ENCODE results near the gene SMYD3. TPM values are rescaled to one million over a fixed set of nuclear protein-coding genes. Genes with fewer than 3 reads are reported as not detected.

Gene SMYD3
- total and polyA plus RNA-seq, 2 of the 4 experiments (the other 2 are of a cell fraction), result 26.5 to 37.6 TPM

DNA sequence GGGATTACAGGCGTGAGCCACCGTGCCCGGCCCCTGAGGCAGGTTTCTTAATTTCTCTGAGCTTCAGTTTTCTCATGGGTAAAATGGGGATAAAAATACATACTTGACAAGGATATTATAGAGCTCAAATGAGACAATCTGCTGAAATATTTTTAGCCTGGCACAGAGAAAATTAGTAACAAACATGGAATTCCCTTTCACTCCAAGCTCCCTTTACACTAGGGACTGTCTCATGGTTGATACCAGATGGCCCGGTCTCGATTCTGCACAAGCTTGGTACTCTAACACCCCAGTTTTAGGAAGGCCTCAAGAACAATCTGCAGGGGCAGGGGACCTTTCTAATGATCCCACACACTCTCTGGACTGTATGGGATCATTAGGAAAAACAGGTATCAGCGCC is 671.7 kb downstream of the SMYD3 start:
- BruUV-seq (replicated peaks), result no TSS peak
- H3K4me3 ChIP-seq (ENCODE audit: insufficient read depth, low read depth, low read length), result no peak overlapping the region
- no peak overlapping the region for H2BK15ac ChIP-seq (ENCODE audit: low read depth, low read length)
- H2BK20ac ChIP-seq (ENCODE audit: low read depth, low read length), result no peak overlapping the region
- no peak overlapping the region for H3K56ac ChIP-seq (ENCODE audit: extremely low read depth, insufficient read depth, low read length)
- H3K79me1 ChIP-seq (ENCODE audit: low read depth in 1 of 2, low read length in 2 of 2), result no peaks in the 10 kb centered on the region; a peak in 1 of 4 replicates
- H4K91ac ChIP-seq (ENCODE audit: insufficient read depth, low read depth, low read length), result no peak overlapping the region
- H3K23ac ChIP-seq (ENCODE audit: low read depth, low read length), result no peak overlapping the region
- H4K20me1 ChIP-seq (ENCODE audit: insufficient read depth, low read length), result no peaks in the 10 kb centered on the region
- dilution Hi-C loops (cut with HindIII; ENCODE audit: low sequenced_read_pairs, unreplicated experiment), result no loop called here
- peak overlapping the region; percentile 0; the same call in 1 of the 2 replicates for H3K4ac ChIP-seq (ENCODE audit: low read depth, low read length)
- no peaks in the 10 kb centered on the region for H3K27me3 ChIP-seq (ENCODE audit: control insufficient read depth, insufficient read depth, low read length)
- no peak overlapping the region for H3K18ac ChIP-seq (ENCODE audit: low read depth, low read length)
- no peak overlapping the region for H3K4me2 ChIP-seq (ENCODE audit: low read depth, low read length)
- H4K5ac ChIP-seq (ENCODE audit: low read depth, low read length), result no peak overlapping the region
- no peak overlapping the region for H2AK5ac ChIP-seq (ENCODE audit: low read depth, low read length)
- ATAC-seq (ENCODE audit: low read depth), result no peak
- CTCF ChIA-PET, result interaction anchor here (0.6 kb wide), 1 partner anchor 389 kb away, joined by 3 read pairs; no protein-coding TSS in a partner anchor
- TF ChIP-seq BHLHE40 (IDR thresholded peaks at IDR 0.05; ENCODE audit: low read depth, low read length), result no peak
- no peak for TF ChIP-seq SMC3 (IDR thresholded peaks at IDR 0.05; ENCODE audit: low read depth, low read length)
- no peak for TF ChIP-seq RAD21 (IDR thresholded peaks at IDR 0.05; ENCODE audit: low read length)
- TF ChIP-seq MAFK (IDR thresholded peaks at IDR 0.05; ENCODE audit: low read depth, low read length), result no peak
- TF ChIP-seq MAZ (IDR thresholded peaks at IDR 0.05; ENCODE audit: borderline replicate concordance, low read depth, low read length), result no peak
- no peak for TF ChIP-seq POLR2A (IDR thresholded peaks at IDR 0.05; ENCODE audit: low read depth, low read length)
- in situ Hi-C loops (cut with MboI; ENCODE audit: low sequenced_read_pairs), result no loop called here
- DNase-seq, result no peak
- WGBS, 2 experiments (ENCODE audit: extremely low coverage in 2 of 2, insufficient read length in 1 of 2), result 100% methylated on average over 1 of the region's 6 CpGs; no CpG with 5 or more reads in 1 of the 2 experiments
- 0 out of 2 replicates have a peak, but pooled peaks cover 1% of the 10 kb centered on the region for H3K36me3 ChIP-seq (ENCODE audit: control insufficient read depth, insufficient read depth, low read length)
- peak overlapping the region; percentile 34 for H2AFZ ChIP-seq (replicated peaks; ENCODE audit: low read length, poor library complexity)
- H2AK9ac ChIP-seq (replicated peaks; ENCODE audit: low read depth, low read length, poor library complexity), result no peak overlapping the region
- no peak overlapping the region for H4K8ac ChIP-seq (ENCODE audit: low read depth in 2 of 2, low read length in 2 of 2)
- H2BK120ac ChIP-seq (ENCODE audit: low read depth, low read length), result no peak overlapping the region
- intact Hi-C loops (cut with micrococcal nuclease), result no loop called here
- no peak overlapping the region for H3K27ac ChIP-seq (ENCODE audit: insufficient read depth, low read length)
- H3K14ac ChIP-seq (replicated peaks; ENCODE audit: low read depth, low read length), result no peak overlapping the region
- H2BK5ac ChIP-seq (ENCODE audit: low read depth, low read length, poor library complexity, severe bottlenecking), result no peak overlapping the region
- no peaks in the 10 kb centered on the region for H3K9me3 ChIP-seq (ENCODE audit: control insufficient read depth, insufficient read depth, low read length)
- POLR2A ChIA-PET (ENCODE audit: unreplicated experiment), result no interaction called here
- H3K9me1 ChIP-seq (ENCODE audit: insufficient read depth, low read length), result no peaks in the 10 kb centered on the region
- H3K4me1 ChIP-seq (ENCODE audit: control insufficient read depth, insufficient read depth, low read length), result peaks cover 3% of the 10 kb centered on the region; the same call in 1 of the 2 replicates
- no peak overlapping the region for H3K9ac ChIP-seq (ENCODE audit: low read depth, low read length)
